Measurements from ENCODE around the gene STOX2. TPM values are rescaled to one million over a fixed set of nuclear protein-coding genes. Genes with fewer than 3 reads are reported as not detected.

The STOX2 gene
- polyA plus RNA-seq, 1 donor from 2014 or later = not detected

DNA sequence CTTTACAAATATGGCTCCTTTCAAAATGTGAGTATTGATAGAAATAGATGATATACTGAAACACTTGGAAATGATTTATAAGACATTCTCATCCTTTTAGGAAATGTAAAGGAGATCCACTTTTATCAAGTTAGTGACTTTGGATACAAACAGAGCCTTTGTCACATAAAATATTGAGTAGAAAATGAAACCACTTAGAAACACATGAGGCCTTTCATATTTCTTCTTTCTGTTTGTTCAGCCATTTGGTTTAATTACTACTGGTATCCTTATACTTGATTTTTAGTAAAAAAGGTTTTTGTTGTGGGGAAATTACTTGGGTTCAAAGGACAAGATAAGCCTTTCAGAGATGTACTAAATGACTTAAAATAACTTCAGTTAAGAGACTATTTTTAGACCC lies 4.1 kb downstream of the STOX2 start:
- Mint-ChIP-seq H3K27me3 (peaks cover 19% of the 10 kb centered on the region), H3K9me3 (peaks cover 0 to 2% (median 0%) of the 10 kb centered on the region in 3 donors), H3K27ac (no peak overlapping the region), H3K36me3 (no peaks in the 10 kb centered on the region), H3K4me3 (no peak overlapping the region), H3K4me1 (peaks cover 3 to 7% (median 4%) of the 10 kb centered on the region in 3 donors)

- Mint-ChIP-seq H3K9me3 (peaks cover 0 to under 1% (median 0%) of the 10 kb centered on the region in 3 donors), H3K4me3 (no peak overlapping the region), H3K36me3 (no peaks in the 10 kb centered on the region), H3K27me3 (peaks cover 17% of the 10 kb centered on the region), H3K27ac (no peak overlapping the region), H3K4me1 (peaks cover 1 to 5% (median 2%) of the 10 kb centered on the region in 3 donors)
Measured at GRCh38 chr4:183909801-183910200, 4.7 kb downstream of the STOX2 start.

DNA sequence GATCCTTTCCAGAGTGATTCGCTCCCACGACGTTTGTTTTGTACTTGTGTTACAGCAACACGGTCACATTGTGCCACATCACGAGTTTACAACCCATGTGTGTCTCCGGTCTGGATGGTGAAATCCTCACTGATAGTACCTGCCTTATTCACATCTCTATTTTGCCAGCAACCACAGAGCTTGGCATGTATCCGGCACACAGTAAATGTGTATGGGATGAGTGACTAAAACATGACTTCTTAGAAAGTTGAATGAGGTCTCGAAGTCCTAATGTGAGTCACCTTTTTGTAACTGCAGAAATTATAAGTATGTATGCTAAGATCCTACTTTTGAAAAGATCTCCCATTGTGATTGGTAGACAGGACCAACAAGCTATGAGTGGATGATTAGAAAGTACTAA lies 7.5 kb downstream of the STOX2 start:
- no peaks in the 10 kb centered on the region for H3K36me3 Mint-ChIP-seq
- H3K9me3 Mint-ChIP-seq = peaks cover 0 to 1% (median 0%) of the 10 kb centered on the region in 3 donors
- H3K4me3 Mint-ChIP-seq = no peak overlapping the region
- peaks cover 0 to 2% (median 0%) of the 10 kb centered on the region in 3 donors for H3K4me1 Mint-ChIP-seq
- no peak overlapping the region for H3K27ac Mint-ChIP-seq
- H3K27me3 Mint-ChIP-seq = peaks cover 5% of the 10 kb centered on the region

GRCh38 chr4:183915976-183916375 lies 10.9 kb downstream of the STOX2 start:
- Mint-ChIP-seq H3K4me3 (no peak overlapping the region), H3K9me3 (peaks cover 0 to 1% (median 0%) of the 10 kb centered on the region in 3 donors), H3K4me1 (no peaks in the 10 kb centered on the region), H3K27me3 (peaks cover 6% of the 10 kb centered on the region), H3K36me3 (no peaks in the 10 kb centered on the region), H3K27ac (no peak overlapping the region)

DNA sequence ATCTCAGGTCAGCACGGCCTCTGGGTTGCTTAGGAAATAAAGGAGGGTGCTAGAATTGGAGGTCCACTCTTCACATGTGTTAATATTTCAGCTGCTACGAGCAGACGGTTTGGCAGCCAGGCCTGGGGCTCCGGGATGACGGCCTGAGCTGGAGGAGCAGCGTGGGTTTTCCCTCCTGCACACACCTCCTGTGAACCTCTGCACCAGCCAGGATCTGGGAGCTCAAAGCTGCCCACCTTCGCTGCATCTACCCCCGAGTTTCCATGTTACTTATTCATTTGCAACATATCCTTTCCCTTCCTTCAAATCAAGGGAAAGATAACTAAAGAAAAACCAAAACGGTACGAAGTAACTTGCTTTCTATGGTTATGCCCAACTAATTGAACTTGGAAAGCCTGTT lies 13.6 kb downstream of the STOX2 start:
- H3K27ac Mint-ChIP-seq = no peak overlapping the region
- H3K4me3 Mint-ChIP-seq = no peak overlapping the region
- peaks cover 0 to 4% (median 3%) of the 10 kb centered on the region in 3 donors for H3K9me3 Mint-ChIP-seq
- H3K4me1 Mint-ChIP-seq = no peaks in the 10 kb centered on the region
- peaks cover 6% of the 10 kb centered on the region for H3K27me3 Mint-ChIP-seq
- no peaks in the 10 kb centered on the region for H3K36me3 Mint-ChIP-seq

GRCh38 chr4:183919141-183919540 lies 14.0 kb downstream of the STOX2 start:
- Mint-ChIP-seq H3K9me3 (peaks cover 0 to 4% (median 3%) of the 10 kb centered on the region in 3 donors), H3K4me3 (no peak overlapping the region), H3K27me3 (peaks cover 7% of the 10 kb centered on the region), H3K36me3 (no peaks in the 10 kb centered on the region), H3K27ac (no peak overlapping the region), H3K4me1 (no peaks in the 10 kb centered on the region)

DNA sequence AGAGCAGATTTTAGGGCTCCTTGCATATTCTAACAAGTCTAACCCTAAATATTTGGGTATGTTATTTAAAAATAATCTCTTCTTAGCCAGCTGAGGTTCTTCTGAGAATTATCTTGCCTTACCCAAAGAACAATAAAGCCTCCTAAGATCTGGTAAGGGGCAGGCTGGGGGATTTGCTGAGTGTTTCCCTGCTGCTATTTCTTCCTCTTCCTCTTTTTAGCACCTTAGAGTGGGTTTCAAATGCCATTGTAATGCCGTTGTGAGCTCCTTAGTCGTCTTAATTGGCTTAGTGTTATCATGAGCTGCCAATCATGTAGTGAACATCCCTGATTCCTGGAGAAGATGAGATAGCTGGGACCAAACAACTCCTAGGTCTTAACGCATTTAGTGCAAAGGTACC lies 15.4 kb downstream of the STOX2 start:
- Mint-ChIP-seq H3K4me1 (no peaks in the 10 kb centered on the region), H3K36me3 (no peaks in the 10 kb centered on the region), H3K27ac (no peak overlapping the region), H3K4me3 (no peak overlapping the region), H3K27me3 (peaks cover 9% of the 10 kb centered on the region), H3K9me3 (peaks cover 0 to 4% (median 3%) of the 10 kb centered on the region in 3 donors)

GRCh38 chr4:183921335-183921734 lies 16.2 kb downstream of the STOX2 start:
- no peak overlapping the region for H3K27ac Mint-ChIP-seq
- peaks cover 9% of the 10 kb centered on the region for H3K27me3 Mint-ChIP-seq
- H3K9me3 Mint-ChIP-seq = peaks cover 0 to 4% (median 3%) of the 10 kb centered on the region in 3 donors
- no peak overlapping the region for H3K4me3 Mint-ChIP-seq
- no peaks in the 10 kb centered on the region for H3K4me1 Mint-ChIP-seq
- H3K36me3 Mint-ChIP-seq = no peaks in the 10 kb centered on the region

DNA sequence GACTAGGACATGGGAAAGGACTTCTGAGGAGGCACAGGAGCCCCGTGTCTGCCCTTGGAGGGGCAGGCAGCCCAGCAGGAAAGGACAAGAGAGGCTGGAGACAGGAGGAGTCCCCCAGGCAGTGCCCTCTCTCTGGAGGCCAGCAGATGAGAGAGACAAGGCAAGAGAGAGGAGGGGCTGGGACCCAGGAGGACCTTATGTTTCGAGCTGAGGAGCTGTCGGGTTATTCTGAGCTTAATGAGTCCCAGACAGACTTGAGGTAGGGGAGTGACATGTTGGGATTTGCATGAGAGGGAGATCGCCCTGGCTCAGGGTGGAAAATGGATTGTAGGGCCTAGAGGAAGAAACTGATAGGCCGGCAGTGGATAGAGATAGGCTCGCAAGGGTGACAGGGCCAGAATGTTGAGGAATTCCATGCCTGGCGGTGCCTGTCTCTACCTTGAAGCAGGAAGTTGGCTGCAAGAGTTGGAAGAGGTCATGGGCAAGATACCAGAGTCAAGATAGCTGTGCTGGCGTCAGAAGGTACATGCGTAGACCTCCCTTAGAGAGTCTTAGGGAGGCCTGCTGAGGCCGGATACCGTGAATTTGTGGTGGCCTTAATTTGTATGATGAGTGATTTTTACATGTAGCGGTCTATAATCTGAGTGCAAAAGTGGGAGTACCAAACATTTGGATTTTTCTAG lies 19.4 kb downstream of the STOX2 start:
- peaks cover 0 to 4% (median 3%) of the 10 kb centered on the region in 3 donors for H3K9me3 Mint-ChIP-seq
- no peak overlapping the region for H3K27ac Mint-ChIP-seq
- H3K27me3 Mint-ChIP-seq = peaks cover 8% of the 10 kb centered on the region
- H3K4me3 Mint-ChIP-seq = no peak overlapping the region
- H3K36me3 Mint-ChIP-seq = no peaks in the 10 kb centered on the region
- H3K4me1 Mint-ChIP-seq = no peaks in the 10 kb centered on the region

GRCh38 chr4:183926950-183927349 lies 21.8 kb downstream of the STOX2 start:
- Mint-ChIP-seq H3K4me3 (no peak overlapping the region), H3K36me3 (no peaks in the 10 kb centered on the region), H3K4me1 (no peaks in the 10 kb centered on the region)

DNA sequence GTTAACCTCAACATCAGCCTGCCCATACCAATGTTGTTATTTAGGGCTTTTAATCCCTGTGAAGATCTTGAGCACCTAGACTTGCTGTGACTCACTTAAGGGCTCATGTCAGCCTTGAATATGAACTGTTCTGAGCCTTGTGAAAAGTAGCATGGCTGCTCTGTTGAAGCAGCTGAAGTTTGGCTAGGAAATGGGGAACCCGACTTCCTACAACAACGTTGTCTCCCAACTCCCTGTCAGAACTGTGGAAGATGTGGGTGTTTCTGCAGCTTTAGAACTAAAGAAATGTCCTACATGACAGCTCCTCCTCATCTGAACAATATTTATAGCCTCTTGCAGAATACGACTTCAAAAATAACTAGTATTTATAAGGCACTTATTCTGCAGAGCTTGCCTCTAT lies 27.5 kb downstream of the STOX2 start:
- Mint-ChIP-seq H3K9me3 (peaks cover 0 to 2% (median 0%) of the 10 kb centered on the region in 3 donors), H3K4me1 (no peaks in the 10 kb centered on the region), H3K27me3 (peaks cover 12% of the 10 kb centered on the region), H3K4me3 (no peak overlapping the region), H3K36me3 (no peaks in the 10 kb centered on the region), H3K27ac (no peak overlapping the region)

More at GRCh38 chr4:183926950-183927349, 21.8 kb downstream of the STOX2 start:
- H3K27me3 Mint-ChIP-seq = peaks cover 13% of the 10 kb centered on the region
- peaks cover 0 to 4% (median 3%) of the 10 kb centered on the region in 3 donors for H3K9me3 Mint-ChIP-seq
- no peak overlapping the region for H3K27ac Mint-ChIP-seq

DNA sequence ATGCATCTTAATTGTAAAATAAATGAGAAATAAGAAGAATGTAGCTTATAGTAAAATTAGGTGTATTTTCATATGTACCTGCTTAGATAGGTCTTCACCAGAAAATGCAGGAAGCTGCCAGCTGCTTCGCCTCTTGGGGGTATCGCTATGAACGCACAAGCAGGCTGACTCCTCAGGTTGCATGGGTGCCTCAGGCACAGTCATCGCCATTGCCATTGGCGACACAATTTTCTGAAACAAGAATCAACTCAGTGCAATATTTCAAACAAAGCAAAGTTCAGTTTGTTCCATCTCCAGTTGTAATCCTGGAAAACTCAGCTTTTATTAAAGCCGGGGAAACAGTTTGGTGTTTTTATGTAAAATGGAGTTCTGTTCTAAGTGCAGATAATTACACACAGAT lies 29.7 kb downstream of the STOX2 start:
- Mint-ChIP-seq H3K4me1 (no peaks in the 10 kb centered on the region), H3K27me3 (peaks cover 7% of the 10 kb centered on the region), H3K27ac (no peak overlapping the region), H3K36me3 (no peaks in the 10 kb centered on the region), H3K4me3 (no peak overlapping the region), H3K9me3 (peaks cover 0 to 2% (median 0%) of the 10 kb centered on the region in 3 donors)

GRCh38 chr4:183935355-183936005 lies 30.4 kb downstream of the STOX2 start:
- Mint-ChIP-seq H3K27ac (no peak overlapping the region), H3K4me3 (no peak overlapping the region), H3K4me1 (no peaks in the 10 kb centered on the region), H3K9me3 (peaks cover 0 to 2% (median 0%) of the 10 kb centered on the region in 3 donors), H3K36me3 (no peaks in the 10 kb centered on the region), H3K27me3 (peaks cover 7% of the 10 kb centered on the region)

DNA sequence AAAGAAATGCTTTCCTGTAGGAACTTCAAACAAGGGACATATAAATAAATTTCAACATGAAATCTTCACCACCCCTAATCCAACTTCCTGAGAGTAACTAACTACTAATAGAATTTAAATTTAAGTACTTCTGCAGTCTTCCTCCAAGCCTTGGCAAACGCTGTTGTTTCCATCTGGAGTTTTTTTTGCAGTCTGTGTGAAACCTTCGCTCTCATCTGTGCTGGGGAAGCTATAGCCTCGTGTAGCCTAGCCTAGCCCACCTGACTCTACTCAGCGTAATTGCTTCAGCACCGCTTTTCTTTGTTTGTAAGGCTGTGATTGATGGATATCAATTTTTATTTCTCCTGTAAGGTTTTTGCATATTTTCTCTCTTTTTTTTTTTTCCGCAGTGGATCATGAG lies 30.9 kb downstream of the STOX2 start:
- no peaks in the 10 kb centered on the region for H3K4me1 Mint-ChIP-seq
- H3K27me3 Mint-ChIP-seq = peaks cover 7% of the 10 kb centered on the region
- H3K36me3 Mint-ChIP-seq = no peaks in the 10 kb centered on the region
- H3K27ac Mint-ChIP-seq = no peak overlapping the region
- H3K9me3 Mint-ChIP-seq = peaks cover 0 to 2% (median 0%) of the 10 kb centered on the region in 3 donors
- H3K4me3 Mint-ChIP-seq = no peak overlapping the region

GRCh38 chr4:183936574-183937345 lies 31.7 kb downstream of the STOX2 start:
- peaks cover 0 to 3% (median 0%) of the 10 kb centered on the region in 3 donors for H3K9me3 Mint-ChIP-seq

More at GRCh38 chr4:183936574-183937345, 31.7 kb downstream of the STOX2 start:
- H3K36me3 Mint-ChIP-seq = no peaks in the 10 kb centered on the region
- no peaks in the 10 kb centered on the region for H3K4me1 Mint-ChIP-seq
- no peak overlapping the region for H3K27ac Mint-ChIP-seq
- H3K4me3 Mint-ChIP-seq = no peak overlapping the region
- peaks cover 4% of the 10 kb centered on the region for H3K27me3 Mint-ChIP-seq
